Nucleus accumbens (tissue), 56 donors: ENCODE measurements around the gene ZSCAN5B.
"Not testable (repeated sequence)": the region's sequence is repeated elsewhere in the genome, so short reads cannot be mapped to it uniquely, and the experiment has no call there.

Experiments
- DNase-seq, 56 donors: peaks; one replicate each; lab custom pipeline; 2025; lab: John Stamatoyannopoulos, UW

The ZSCAN5B gene

GRCh38 chr19:56176881-56177280 lies 20.7 kb downstream of the ZSCAN5B start:
- no peak for DNase-seq

GRCh38 chr19:56176310-56176709 lies 21.3 kb downstream of the ZSCAN5B start:
- DNase-seq: not testable (repeated sequence)

- DNase-seq: not testable (repeated sequence)
These were observed 21.7 kb downstream of the ZSCAN5B start, which contains the start of gene GALP for GRCh38 chr19:56175861-56176307. GALP (plus strand) TSS chr19:56176008; CDS start chr19:56177109, 1,101 bp downstream.

- DNase-seq: peak in 2 of 56 donors; percentile 4 to 5
These were observed 23.0 kb downstream of the ZSCAN5B start for GRCh38 chr19:56174550-56174949.

GRCh38 chr19:56174086-56174485 lies 23.5 kb downstream of the ZSCAN5B start:
- no peak for DNase-seq

GRCh38 chr19:56170261-56170660 lies 27.3 kb downstream of the ZSCAN5B start:
- no peak for DNase-seq

- DNase-seq: no peak
These were observed 30.5 kb downstream of the ZSCAN5B start for GRCh38 chr19:56167064-56167578.

GRCh38 chr19:56163097-56163496 lies 34.5 kb downstream of the ZSCAN5B start:
- DNase-seq: no peak

GRCh38 chr19:56162258-56162657 lies 35.3 kb downstream of the ZSCAN5B start:
- peak in 3 of 56 donors; percentile 4 to 19 (median 6) for DNase-seq

GRCh38 chr19:56161534-56161933 lies 36.0 kb downstream of the ZSCAN5B start:
- DNase-seq: no peak

- DNase-seq: no peak
These were observed 37.8 kb downstream of the ZSCAN5B start for GRCh38 chr19:56159622-56160271.

- DNase-seq: no peak
These were observed 38.5 kb downstream of the ZSCAN5B start for GRCh38 chr19:56159009-56159559.

GRCh38 chr19:56158170-56158757 lies 39.3 kb downstream of the ZSCAN5B start:
- DNase-seq: no peak

GRCh38 chr19:56156768-56157167 lies 40.8 kb downstream of the ZSCAN5B start:
- DNase-seq: no peak

GRCh38 chr19:56155124-56155687 lies 42.4 kb downstream of the ZSCAN5B start:
- DNase-seq: no peak

GRCh38 chr19:56153507-56153906 lies 44.1 kb downstream of the ZSCAN5B start:
- no peak for DNase-seq

- DNase-seq: no peak
These were observed 44.9 kb downstream of the ZSCAN5B start for GRCh38 chr19:56152644-56153043.

GRCh38 chr19:56150358-56150757 lies 47.2 kb downstream of the ZSCAN5B start:
- DNase-seq: no peak

GRCh38 chr19:56149656-56150038 lies 47.9 kb downstream of the ZSCAN5B start:
- DNase-seq: no peak

GRCh38 chr19:56148955-56149655 lies 48.5 kb downstream of the ZSCAN5B start:
- DNase-seq: not testable (repeated sequence)

- no peak for DNase-seq
These were observed 49.5 kb downstream of the ZSCAN5B start for GRCh38 chr19:56148096-56148495.
